ENCODE data around the gene PTGES. TPM values are rescaled to one million over a fixed set of nuclear protein-coding genes. Genes with fewer than 3 reads are reported as not detected.
A peak's percentile ranks its signal among the peaks of the same experiment; 100 is the strongest.

Gene PTGES
- total and polyA plus RNA-seq, 9 of the 15 experiments (the other 6 are each of a cell fraction or from before 2014, with no cell fraction given), result 0.13 TPM; not detected in 8

DNA sequence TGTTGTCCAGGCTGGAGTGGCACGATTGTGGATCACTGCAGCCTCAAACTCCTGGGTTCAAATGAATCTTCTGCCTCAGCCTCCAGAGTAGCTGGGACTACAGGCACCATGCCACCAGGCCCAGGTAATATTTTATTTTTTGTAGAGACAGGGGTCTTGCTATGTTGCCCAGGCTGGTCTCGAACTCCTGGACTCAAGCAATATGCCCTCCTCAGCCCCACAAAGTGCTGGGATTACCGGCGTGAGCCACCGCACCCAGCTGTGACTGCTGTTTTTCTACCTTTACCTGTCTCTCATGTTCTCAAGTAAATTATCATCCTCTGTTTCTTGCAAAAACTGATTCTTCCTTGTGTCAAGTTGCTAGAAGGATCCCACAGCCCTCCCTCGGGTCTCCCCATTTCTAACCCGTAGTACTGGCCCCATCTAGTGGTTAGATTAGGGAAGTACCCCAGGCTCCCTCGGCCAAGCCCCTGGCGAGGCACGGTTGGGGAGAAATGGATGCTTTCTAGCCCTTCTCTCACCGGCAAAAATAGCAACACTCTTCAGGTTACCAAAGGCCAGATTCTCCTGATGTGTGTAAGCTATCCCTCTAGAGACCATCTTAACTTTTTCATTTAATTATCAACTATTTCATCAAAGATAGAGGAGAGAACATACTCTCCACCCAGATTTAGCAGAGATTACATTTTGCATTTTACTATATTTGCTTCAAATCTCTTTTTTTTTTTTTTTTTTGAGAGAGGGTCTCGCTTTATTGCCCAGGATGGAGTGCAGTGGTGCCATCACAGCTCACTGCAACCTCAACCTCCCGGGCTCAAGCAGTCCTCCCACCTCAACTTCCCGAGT lies 30.9 kb upstream of the PTGES start (continued):
- TF ChIP-seq, protein P1, sequence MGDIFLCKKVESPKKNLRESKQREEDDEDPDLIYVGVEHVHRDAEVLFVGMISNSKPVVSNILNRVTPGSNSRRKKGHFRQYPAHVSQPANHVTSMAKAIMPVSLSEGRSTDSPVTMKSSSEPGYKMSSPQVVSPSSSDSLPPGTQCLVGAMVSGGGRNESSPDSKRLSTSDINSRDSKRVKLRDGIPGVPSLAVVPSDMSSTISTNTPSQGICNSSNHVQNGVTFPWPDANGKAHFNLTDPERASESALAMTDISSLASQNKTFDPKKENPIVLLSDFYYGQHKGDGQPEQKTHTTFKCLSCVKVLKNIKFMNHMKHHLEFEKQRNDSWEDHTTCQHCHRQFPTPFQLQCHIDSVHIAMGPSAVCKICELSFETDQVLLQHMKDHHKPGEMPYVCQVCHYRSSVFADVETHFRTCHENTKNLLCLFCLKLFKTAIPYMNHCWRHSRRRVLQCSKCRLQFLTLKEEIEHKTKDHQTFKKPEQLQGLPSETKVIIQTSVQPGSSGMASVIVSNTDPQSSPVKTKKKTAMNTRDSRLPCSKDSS (IDR thresholded peaks at IDR 0.05; ENCODE audit: low read depth, partially characterized antibody), result no peak
- TF ChIP-seq KHSRP (IDR thresholded peaks at IDR 0.05) (no peak), ZNF780A (CRISPR knock-in tag; IDR thresholded peaks at IDR 0.05) (no peak), HEY1 (CRISPR knock-in tag; IDR thresholded peaks at IDR 0.05; ENCODE audit: borderline replicate concordance) (no peak), SLC30A9 (CRISPR knock-in tag; IDR thresholded peaks at IDR 0.05) (no peak), JUND (IDR thresholded peaks at IDR 0.05; ENCODE audit: borderline replicate concordance, low read depth, low read length) (no peak), JUND (tag; IDR thresholded peaks at IDR 0.05; ENCODE audit: borderline replicate concordance, low read depth, low read length) (peak; percentile 18; the same call in 1 of the 3 replicates), BHLHE40 (IDR thresholded peaks at IDR 0.05; ENCODE audit: low read length) (peak; percentile 13; the same call in 1 of the 2 replicates), HNRNPLL (IDR thresholded peaks at IDR 0.05; ENCODE audit: low read depth, low read length, poor library complexity, severe bottlenecking) (no peak), ZNF133 (CRISPR knock-in tag; IDR thresholded peaks at IDR 0.05) (no peak), BCOR (IDR thresholded peaks at IDR 0.05) (peak; percentile 90), RB1 (IDR thresholded peaks at IDR 0.05; ENCODE audit: low read depth) (peak; percentile 85), TAF7 (tag; IDR thresholded peaks at IDR 0.05) (no peak), ZNF143 (CRISPR knock-in tag; IDR thresholded peaks at IDR 0.05) (no peak), NEUROD1 (IDR thresholded peaks at IDR 0.05; ENCODE audit: borderline replicate concordance, low read depth, low read length, partially characterized antibody) (no peak)
- TF ChIP-seq, protein P2, sequence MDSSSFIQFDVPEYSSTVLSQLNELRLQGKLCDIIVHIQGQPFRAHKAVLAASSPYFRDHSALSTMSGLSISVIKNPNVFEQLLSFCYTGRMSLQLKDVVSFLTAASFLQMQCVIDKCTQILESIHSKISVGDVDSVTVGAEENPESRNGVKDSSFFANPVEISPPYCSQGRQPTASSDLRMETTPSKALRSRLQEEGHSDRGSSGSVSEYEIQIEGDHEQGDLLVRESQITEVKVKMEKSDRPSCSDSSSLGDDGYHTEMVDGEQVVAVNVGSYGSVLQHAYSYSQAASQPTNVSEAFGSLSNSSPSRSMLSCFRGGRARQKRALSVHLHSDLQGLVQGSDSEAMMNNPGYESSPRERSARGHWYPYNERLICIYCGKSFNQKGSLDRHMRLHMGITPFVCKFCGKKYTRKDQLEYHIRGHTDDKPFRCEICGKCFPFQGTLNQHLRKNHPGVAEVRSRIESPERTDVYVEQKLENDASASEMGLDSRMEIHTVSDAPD (CRISPR knock-in tag; IDR thresholded peaks at IDR 0.05), result no peak
- TF ChIP-seq, protein P3, sequence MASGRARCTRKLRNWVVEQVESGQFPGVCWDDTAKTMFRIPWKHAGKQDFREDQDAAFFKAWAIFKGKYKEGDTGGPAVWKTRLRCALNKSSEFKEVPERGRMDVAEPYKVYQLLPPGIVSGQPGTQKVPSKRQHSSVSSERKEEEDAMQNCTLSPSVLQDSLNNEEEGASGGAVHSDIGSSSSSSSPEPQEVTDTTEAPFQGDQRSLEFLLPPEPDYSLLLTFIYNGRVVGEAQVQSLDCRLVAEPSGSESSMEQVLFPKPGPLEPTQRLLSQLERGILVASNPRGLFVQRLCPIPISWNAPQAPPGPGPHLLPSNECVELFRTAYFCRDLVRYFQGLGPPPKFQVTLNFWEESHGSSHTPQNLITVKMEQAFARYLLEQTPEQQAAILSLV (tag; IDR thresholded peaks at IDR 0.05), result no peak
- TF ChIP-seq, protein P4, sequence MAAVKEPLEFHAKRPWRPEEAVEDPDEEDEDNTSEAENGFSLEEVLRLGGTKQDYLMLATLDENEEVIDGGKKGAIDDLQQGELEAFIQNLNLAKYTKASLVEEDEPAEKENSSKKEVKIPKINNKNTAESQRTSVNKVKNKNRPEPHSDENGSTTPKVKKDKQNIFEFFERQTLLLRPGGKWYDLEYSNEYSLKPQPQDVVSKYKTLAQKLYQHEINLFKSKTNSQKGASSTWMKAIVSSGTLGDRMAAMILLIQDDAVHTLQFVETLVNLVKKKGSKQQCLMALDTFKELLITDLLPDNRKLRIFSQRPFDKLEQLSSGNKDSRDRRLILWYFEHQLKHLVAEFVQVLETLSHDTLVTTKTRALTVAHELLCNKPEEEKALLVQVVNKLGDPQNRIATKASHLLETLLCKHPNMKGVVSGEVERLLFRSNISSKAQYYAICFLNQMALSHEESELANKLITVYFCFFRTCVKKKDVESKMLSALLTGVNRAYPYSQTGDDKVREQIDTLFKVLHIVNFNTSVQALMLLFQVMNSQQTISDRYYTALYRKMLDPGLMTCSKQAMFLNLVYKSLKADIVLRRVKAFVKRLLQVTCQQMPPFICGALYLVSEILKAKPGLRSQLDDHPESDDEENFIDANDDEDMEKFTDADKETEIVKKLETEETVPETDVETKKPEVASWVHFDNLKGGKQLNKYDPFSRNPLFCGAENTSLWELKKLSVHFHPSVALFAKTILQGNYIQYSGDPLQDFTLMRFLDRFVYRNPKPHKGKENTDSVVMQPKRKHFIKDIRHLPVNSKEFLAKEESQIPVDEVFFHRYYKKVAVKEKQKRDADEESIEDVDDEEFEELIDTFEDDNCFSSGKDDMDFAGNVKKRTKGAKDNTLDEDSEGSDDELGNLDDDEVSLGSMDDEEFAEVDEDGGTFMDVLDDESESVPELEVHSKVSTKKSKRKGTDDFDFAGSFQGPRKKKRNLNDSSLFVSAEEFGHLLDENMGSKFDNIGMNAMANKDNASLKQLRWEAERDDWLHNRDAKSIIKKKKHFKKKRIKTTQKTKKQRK (IDR thresholded peaks at IDR 0.05; ENCODE audit: borderline replicate concordance, low read depth, low read length), result no peak
- TF ChIP-seq, protein P5, sequence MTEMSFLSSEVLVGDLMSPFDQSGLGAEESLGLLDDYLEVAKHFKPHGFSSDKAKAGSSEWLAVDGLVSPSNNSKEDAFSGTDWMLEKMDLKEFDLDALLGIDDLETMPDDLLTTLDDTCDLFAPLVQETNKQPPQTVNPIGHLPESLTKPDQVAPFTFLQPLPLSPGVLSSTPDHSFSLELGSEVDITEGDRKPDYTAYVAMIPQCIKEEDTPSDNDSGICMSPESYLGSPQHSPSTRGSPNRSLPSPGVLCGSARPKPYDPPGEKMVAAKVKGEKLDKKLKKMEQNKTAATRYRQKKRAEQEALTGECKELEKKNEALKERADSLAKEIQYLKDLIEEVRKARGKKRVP (CRISPR knock-in tag; IDR thresholded peaks at IDR 0.05), result no peak
